Activated CD8-positive, alpha-beta memory T cell treated with anti-CD3 and anti-CD28 coated beads, Interleukin-2, amount 10 ng/mL, durations not matched to agents 7 days and 5 days (primary cell): ENCODE measurements around the gene MYLK. TPM values are rescaled to one million over a fixed set of nuclear protein-coding genes. Genes with fewer than 3 reads are reported as not detected.

Source experiments
- ATAC-seq: fragments of 150-1000 bp; cut with Tn5 transposase; one replicate; pipeline ENCODE4 v1.10.0; 2021; ENCODE audit warnings: moderate library complexity
- CTCF ChIA-PET: fragments of 350-600 bp; sonication (Branson Sonifier 250); formaldehyde crosslinking; loops from one replicate; lab custom pipeline; 2021; ENCODE audit warnings: antibody characterized with exemption; lab: Charles Lee
- DNase-seq: peaks from one replicate; pipeline ENCODE4 v3.0.0-alpha.2; 2020
- H3K27ac Mint-ChIP-seq: one replicate; pipeline ENCODE4 v1.8.0; 2021; ENCODE audit warnings: mild to moderate bottlenecking, mixed read lengths
- H3K27me3 Mint-ChIP-seq: one replicate; pipeline ENCODE4 v1.8.0; 2021; ENCODE audit warnings: mixed read lengths
- H3K36me3 Mint-ChIP-seq: one replicate; pipeline ENCODE4 v1.8.0; 2021; ENCODE audit warnings: mild to moderate bottlenecking, mixed read lengths
- H3K4me1 Mint-ChIP-seq: one replicate; pipeline ENCODE4 v1.8.0; 2021; ENCODE audit warnings: mixed read lengths
- H3K4me3 Mint-ChIP-seq: one replicate; pipeline ENCODE4 v1.8.0; 2021; ENCODE audit warnings: mild to moderate bottlenecking, moderate library complexity, mixed read lengths
- H3K9me3 Mint-ChIP-seq: one replicate; pipeline ENCODE4 v1.8.0; 2022; ENCODE audit warnings: low read depth, mixed read lengths
- total RNA-seq, 2 experiments: library from RNA; stranded (reverse); gene quantifications; one replicate each; pipeline ENCODE4 v1.2.3, GENCODE V29; 2021

The MYLK gene
- total RNA-seq, 2 experiments from 2014 or later = 0.50 to 0.96 TPM

DNA sequence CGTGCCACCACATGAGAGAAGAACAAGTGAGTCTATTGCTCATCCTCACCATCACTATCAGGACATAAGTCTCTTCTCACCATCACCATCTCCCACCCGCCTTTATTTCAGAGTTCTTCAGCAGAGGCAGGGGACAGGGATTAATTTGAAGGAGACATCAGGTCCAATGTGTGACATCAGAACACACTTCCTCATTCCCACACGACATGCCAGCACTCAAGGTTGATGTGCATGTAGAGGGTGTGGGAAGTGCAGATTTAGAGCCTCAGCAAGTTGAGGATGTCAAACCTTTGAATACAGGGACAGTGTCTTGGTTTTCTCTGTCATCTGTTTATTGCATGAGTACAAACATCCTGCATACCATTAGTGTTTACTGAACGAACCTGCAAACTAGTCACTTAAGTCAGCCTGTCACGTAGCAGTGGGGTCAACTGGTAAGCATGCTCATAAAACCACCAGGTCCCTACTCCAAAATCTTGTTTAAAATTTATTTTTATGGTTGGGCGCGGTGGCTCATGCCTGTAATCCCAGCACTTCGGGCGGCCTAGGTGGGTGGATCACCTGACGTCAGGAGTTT is 104.4 kb downstream of the MYLK start:
- no peak overlapping the region for H3K27ac Mint-ChIP-seq
- CTCF ChIA-PET = no interaction called here
- H3K4me3 Mint-ChIP-seq = no peak overlapping the region
- ATAC-seq (no peak), DNase-seq (no peak)
- H3K4me1 Mint-ChIP-seq = no peaks in the 10 kb centered on the region
- no peaks in the 10 kb centered on the region for H3K36me3 Mint-ChIP-seq
- H3K27me3 Mint-ChIP-seq = peaks cover 14% of the 10 kb centered on the region
- H3K9me3 Mint-ChIP-seq = no peaks in the 10 kb centered on the region

DNA sequence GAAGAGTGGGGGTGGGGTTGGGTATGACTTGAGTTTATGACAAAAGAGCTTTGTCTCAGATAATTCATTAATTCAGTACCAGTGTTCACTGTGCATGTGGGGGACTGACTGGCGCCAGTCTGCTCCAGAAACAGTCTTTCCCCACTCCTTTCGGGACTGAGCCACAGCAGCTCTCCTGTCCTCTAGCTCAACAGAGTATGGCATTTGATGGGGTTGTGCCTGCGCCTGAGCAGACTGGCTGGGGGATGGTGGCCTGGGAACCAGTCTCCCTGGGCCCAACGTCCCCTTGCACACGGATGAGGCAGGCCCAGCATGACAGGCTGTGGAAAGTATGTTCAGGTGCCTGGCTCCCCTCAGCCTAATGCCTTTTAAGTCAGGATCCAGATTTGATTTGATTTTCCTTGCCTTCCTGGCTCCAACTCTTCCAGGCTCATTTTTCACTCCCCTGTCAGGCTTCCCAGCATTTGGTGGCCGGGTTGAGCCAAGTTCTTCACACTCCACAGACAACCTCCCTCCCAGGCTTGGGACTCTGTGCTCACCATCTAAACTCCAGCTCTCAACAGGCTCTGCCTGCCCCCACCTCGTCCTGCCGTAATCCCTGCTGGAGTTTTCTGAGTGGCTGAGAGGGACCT is 105.0 kb downstream of the MYLK start:
- no peak for ATAC-seq
- CTCF ChIA-PET = no interaction called here
- peaks cover 17% of the 10 kb centered on the region for H3K27me3 Mint-ChIP-seq
- H3K4me3 Mint-ChIP-seq = no peak overlapping the region
- no peak overlapping the region for H3K27ac Mint-ChIP-seq
- H3K36me3 Mint-ChIP-seq = no peaks in the 10 kb centered on the region
- no peaks in the 10 kb centered on the region for H3K4me1 Mint-ChIP-seq
- DNase-seq = no peak
- H3K9me3 Mint-ChIP-seq = no peaks in the 10 kb centered on the region

DNA sequence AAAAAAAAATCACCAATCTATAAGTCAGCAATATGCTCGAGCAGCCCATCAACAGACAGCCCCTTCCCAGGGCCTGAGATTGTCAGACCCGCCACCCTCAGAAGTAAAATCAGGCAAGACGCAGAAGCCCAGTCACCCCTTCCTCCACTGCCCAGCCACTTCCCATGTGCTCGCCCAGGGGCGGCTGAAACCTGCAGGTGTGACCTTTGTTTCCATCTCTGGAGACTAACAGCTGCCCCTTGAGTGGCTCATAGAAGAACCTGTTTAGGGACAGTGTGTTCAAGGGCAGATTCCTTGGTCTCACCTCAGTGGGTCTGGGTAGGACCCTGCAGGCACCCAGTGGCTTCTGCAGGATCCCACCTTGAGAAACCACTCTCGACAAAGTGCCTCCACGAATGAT is 105.6 kb downstream of the MYLK start:
- no peaks in the 10 kb centered on the region for H3K9me3 Mint-ChIP-seq
- DNase-seq = no peak
- no peak for ATAC-seq
- no peaks in the 10 kb centered on the region for H3K36me3 Mint-ChIP-seq
- H3K27ac Mint-ChIP-seq = no peak overlapping the region
- no peak overlapping the region for H3K4me3 Mint-ChIP-seq
- peaks cover 22% of the 10 kb centered on the region for H3K27me3 Mint-ChIP-seq
- CTCF ChIA-PET = no interaction called here
- no peaks in the 10 kb centered on the region for H3K4me1 Mint-ChIP-seq

DNA sequence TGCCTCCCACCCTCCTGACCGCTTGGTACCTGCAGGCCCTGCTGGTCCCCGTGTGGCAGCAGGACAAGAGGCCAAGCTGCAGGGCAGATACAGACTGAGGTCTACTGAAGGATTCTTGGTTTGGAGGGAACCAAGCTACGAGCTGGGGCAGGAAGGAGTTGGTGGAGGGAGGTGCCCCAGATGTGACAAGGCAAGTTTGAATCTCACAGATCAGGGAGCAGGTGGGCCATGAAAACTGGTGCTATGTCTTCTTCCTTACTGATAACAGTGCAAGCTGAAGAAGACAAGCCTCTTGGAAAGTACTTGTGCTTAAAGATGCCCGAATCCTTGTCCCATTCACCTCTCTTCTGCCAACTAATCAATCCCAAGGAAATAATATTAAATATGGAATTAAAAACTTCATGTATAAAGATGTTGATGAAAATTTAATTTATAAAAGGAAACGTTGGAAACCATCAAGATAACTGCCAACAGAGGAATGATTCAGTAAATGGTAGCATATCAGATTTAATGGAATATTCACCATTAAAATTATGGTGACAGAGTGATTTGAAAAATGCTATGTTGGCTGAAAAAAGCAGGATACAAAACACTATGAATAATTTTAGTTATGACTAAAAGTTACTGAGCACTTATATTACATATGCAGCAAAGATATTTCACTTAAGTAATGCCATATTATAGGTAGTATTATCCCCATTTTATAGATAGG is 107.9 kb downstream of the MYLK start:
- CTCF ChIA-PET = no interaction called here
- ATAC-seq (no peak), DNase-seq (no peak)
- Mint-ChIP-seq H3K27me3 (peaks cover 22% of the 10 kb centered on the region), H3K27ac (no peak overlapping the region), H3K4me1 (no peaks in the 10 kb centered on the region), H3K36me3 (no peaks in the 10 kb centered on the region), H3K9me3 (no peaks in the 10 kb centered on the region), H3K4me3 (no peak overlapping the region)

DNA sequence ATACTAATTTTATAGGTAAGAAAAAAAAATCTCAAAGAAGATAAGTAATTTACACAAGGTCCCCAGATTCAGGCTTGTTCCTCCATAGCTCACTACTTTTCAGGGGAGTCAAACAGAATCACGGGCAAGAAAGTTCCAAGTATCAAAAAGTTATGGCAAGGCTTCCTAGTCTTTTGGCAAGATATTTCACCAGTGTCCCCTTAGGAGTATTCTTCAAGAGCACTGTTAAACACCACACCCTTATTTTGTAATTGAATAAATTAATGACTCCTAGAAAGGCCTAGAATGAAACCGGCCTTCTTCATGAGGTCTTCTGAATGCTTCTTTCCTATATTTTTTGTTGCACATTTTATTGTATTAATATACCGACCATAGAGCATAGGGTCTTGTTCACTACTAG is 109.7 kb downstream of the MYLK start:
- no peaks in the 10 kb centered on the region for H3K9me3 Mint-ChIP-seq
- no peaks in the 10 kb centered on the region for H3K4me1 Mint-ChIP-seq
- H3K27me3 Mint-ChIP-seq = peaks cover 33% of the 10 kb centered on the region
- ATAC-seq (no peak), DNase-seq (no peak)
- no peaks in the 10 kb centered on the region for H3K36me3 Mint-ChIP-seq
- H3K27ac Mint-ChIP-seq = no peak overlapping the region
- H3K4me3 Mint-ChIP-seq = no peak overlapping the region
- CTCF ChIA-PET = no interaction called here

DNA sequence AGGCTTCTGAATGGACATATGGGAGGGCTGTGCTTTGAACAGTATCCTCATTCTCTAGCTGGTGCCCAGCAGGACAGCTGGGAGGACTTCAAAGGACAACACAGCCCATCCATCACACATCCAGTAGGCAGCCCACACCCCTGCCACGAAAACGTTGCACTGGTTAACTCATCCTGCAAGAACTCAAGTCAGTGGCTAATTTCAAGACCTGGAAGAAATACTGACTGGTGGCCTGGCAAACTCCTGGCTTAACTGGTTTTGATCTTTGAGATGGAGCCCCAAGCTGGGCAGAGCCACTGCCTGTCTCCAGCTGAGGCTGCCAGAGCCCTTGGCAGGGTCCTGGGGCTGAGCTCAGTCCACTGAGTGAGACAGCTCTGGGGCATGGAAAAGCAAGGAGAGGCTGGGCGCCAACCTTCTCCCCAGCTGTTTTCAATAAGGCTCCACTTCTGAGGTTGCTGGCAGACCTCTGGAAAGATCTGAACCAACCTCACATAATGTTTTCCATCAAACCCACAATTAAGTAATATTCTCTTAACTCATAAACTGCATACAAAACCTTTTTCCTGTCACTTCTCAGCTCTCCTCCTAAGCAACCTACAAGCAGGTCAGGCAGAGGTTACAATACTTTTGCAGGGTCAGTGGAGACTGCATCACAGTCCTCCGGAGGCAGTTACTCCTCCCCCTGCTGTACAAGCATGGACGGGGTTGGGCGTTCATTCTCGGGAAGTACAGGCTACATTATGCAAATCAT is 110.3 kb downstream of the MYLK start:
- no peaks in the 10 kb centered on the region for H3K4me1 Mint-ChIP-seq
- H3K4me3 Mint-ChIP-seq = no peak overlapping the region
- H3K27ac Mint-ChIP-seq = no peak overlapping the region
- no peak for DNase-seq
- CTCF ChIA-PET = no interaction called here
- H3K36me3 Mint-ChIP-seq = no peaks in the 10 kb centered on the region
- no peak for ATAC-seq
- H3K27me3 Mint-ChIP-seq = peaks cover 33% of the 10 kb centered on the region
- H3K9me3 Mint-ChIP-seq = no peaks in the 10 kb centered on the region

DNA sequence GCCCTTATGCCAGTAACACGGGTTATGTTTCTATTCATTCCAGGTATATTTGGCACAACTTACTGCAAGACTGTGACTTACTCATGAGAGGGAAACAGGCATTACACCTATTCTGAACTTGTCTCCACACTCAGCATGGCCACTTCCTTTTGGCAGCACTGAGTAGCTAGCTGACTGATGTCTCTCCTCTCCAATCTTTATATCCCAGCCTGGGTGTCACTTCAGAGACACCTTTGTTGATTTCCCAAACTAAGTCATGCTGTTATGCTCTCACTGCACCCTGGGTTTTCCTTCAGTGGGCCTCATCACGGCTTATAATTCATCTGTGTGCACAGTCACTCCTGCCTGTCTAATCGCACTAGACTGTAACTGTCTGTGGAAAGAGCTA is 114.8 kb downstream of the MYLK start:
- CTCF ChIA-PET = no interaction called here
- Mint-ChIP-seq H3K27me3 (peaks cover 33% of the 10 kb centered on the region), H3K4me3 (no peak overlapping the region), H3K4me1 (no peaks in the 10 kb centered on the region), H3K9me3 (no peaks in the 10 kb centered on the region), H3K36me3 (no peaks in the 10 kb centered on the region), H3K27ac (no peak overlapping the region)
- ATAC-seq (no peak), DNase-seq (no peak)

DNA sequence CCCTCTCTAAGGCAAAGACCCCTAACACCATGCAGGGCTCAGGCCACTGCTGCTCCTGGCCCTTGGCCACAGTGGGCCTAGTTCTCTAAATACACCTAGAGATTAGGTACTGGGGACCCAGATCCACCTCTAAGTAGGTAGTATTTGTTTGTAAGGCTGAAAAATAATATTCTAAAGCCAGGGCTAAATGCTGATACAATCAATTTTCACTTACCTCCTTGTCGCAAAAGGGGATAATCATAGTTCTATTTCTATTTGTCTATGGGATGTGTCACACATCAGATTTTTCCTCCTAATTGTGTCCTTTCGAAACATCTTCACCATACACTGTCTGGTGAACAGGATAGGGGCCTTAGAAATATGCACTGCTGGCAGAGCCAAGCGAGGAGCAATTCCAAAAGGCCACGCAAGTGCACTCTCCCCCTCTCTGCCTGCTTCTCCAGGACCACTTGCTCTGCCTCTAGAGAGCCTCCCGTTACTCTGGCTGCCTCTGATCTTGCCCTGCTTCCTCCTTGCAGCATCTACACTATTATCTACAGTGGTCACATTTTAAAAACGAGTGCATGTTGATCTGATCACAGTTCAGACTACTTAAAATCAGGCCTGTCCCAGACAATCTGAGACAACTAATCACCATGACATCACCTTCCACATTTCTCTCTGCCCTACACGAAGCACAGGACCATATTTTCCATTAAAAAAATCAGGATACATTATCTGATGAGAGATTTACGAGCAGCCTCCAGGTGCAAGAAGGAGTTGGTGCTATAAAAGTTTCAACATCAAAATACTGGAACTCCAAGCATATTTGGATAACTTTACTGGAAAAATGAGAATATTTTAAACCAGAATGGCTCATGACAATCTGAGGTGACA is 115.4 kb downstream of the MYLK start:
- H3K4me1 Mint-ChIP-seq = no peaks in the 10 kb centered on the region
- CTCF ChIA-PET = no interaction called here
- peaks cover 31% of the 10 kb centered on the region for H3K27me3 Mint-ChIP-seq
- no peak for ATAC-seq
- H3K4me3 Mint-ChIP-seq = no peak overlapping the region
- DNase-seq = no peak
- H3K9me3 Mint-ChIP-seq = no peaks in the 10 kb centered on the region
- H3K36me3 Mint-ChIP-seq = no peaks in the 10 kb centered on the region
- H3K27ac Mint-ChIP-seq = no peak overlapping the region

DNA sequence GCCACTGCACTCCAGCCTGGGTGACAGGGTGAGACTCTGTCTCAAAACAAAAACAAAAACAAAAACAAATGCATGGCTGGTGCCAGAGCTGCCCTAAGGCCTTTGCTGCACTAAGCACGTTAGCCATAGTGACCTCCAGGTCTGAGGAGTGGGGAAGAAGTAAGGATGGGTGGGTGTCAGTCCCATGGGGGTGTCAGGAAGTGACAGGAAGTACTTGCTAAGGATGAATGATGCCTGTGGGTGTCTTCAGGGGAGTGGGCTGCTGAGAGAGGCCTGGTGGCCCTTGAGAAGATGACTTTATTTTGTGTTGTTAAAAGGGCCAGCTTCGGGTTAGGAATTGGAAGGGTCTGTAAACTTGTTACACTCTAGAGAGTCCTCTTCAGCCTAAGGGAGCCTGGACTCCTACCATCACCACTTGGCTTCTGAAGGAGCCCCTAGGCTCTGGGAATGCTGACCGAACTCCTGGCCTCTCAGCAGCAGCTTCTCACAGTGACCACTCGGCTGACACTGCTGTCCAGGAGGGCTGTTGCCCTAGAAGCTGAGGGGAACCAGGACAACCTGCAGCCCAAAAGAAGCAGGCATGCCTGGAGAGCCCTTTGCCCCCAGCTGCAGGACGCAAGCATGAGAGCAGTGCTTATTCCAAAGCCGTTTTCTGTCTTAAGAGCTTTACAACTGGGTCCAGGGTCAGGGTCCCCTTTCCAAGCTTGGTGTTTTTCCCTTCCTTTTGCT is 116.4 kb downstream of the MYLK start:
- Mint-ChIP-seq H3K27ac (no peak overlapping the region), H3K36me3 (no peaks in the 10 kb centered on the region), H3K27me3 (peaks cover 35% of the 10 kb centered on the region), H3K4me1 (no peaks in the 10 kb centered on the region), H3K9me3 (no peaks in the 10 kb centered on the region), H3K4me3 (no peak overlapping the region)
- no peak for ATAC-seq
- CTCF ChIA-PET = no interaction called here
- no peak for DNase-seq

DNA sequence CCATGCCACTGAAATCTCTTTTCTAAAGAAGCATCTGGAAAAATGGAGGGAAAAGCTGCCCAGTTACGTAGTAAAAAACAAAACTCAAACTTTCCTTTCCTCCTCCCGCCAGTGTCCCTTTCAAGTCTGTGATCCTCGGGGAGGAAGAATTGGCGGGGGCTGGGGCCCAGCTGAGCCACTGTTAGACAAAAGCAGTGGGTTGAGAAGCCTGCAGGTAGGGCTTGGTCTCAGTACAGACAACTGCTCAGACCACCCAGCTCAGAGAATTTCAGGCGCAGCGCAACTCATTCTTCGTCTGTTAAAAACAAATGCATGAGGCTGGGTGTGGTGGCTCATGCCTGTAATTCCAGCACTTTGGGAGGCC is 117.1 kb downstream of the MYLK start:
- CTCF ChIA-PET = no interaction called here
- Mint-ChIP-seq H3K4me1 (no peaks in the 10 kb centered on the region), H3K4me3 (no peak overlapping the region), H3K27ac (no peak overlapping the region), H3K36me3 (no peaks in the 10 kb centered on the region), H3K27me3 (peaks cover 34% of the 10 kb centered on the region), H3K9me3 (no peaks in the 10 kb centered on the region)
- ATAC-seq = no peak
- DNase-seq = no peak

DNA sequence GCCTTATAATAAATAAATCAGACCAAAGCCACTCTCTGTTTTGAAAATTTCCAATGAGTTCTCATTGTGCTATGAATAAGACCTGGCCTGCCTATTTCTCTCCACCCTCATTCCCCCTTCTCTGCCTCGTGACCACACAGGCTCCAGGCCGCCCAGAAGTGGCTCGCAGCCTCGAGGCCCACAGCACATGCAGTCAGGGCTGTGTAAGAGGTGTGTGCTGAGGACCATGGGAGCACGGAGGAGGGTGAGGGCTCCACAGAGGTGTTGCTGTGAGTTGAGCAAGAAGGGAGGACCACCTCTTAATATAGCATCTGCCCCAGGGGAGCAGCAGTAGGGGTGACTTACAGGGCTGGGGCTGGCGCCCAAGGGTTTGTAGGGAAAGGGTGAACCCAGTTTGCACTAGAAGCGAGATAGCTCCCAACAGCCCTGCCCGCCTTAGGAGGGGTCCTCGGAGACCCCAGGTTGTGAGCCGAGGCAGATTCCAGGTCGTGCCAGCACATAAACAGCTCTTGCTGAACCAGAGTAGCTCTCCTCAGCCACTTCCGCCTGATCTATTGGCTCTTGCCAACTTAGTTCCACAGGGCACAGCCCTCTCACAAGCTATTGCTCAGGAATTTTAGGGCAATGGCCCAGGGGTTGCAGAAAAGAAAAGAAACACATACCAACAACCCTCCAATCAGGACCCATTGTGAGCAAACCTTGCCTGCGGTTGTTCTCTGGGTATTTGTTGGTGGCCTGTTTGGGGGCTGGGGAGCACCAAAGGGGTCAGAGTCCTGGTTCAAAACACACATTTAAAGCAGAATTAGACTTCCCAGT is 117.7 kb downstream of the MYLK start:
- CTCF ChIA-PET = no interaction called here
- DNase-seq = no peak
- ATAC-seq = no peak
- H3K9me3 Mint-ChIP-seq = no peaks in the 10 kb centered on the region
- no peaks in the 10 kb centered on the region for H3K36me3 Mint-ChIP-seq
- peaks cover 29% of the 10 kb centered on the region for H3K27me3 Mint-ChIP-seq
- H3K4me3 Mint-ChIP-seq = no peak overlapping the region
- H3K27ac Mint-ChIP-seq = no peak overlapping the region
- H3K4me1 Mint-ChIP-seq = no peaks in the 10 kb centered on the region

DNA sequence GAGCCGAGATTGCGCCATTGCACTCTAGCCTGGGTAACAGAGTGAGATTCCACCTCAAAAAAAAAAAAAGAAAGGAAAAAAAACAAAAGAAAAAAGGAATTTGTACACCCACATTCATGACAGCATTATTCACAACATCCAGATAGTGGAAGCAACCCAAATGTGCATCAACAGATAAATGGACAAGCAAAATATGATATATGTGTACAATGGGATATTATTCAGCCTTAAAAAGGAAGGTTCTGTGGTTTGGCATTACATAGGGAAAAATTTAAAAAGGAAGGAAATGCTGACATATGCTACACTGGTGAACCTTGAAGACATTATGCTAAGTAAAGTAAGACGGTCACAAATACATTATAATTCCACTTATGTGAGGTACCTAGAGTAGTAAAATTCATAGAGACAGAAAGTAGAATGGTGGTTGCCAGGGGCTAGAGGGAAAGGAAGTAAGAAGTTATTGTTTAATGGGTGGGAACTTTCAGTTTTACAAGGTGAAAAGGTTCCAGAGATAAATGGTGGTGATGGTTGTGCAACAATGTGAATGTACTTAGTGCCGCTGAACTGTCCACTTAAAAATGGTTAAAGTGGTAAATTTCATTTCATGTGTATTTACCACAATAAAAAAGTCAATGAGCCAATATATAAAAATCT is 118.5 kb downstream of the MYLK start:
- H3K27me3 Mint-ChIP-seq = peaks cover 21% of the 10 kb centered on the region
- CTCF ChIA-PET = no interaction called here
- H3K4me3 Mint-ChIP-seq = no peak overlapping the region
- no peaks in the 10 kb centered on the region for H3K9me3 Mint-ChIP-seq
- no peaks in the 10 kb centered on the region for H3K36me3 Mint-ChIP-seq
- no peak overlapping the region for H3K27ac Mint-ChIP-seq
- DNase-seq (no peak), ATAC-seq (no peak)
- H3K4me1 Mint-ChIP-seq = no peaks in the 10 kb centered on the region
